ENCODE results near the gene STXBP4. TPM values are rescaled to one million over a fixed set of nuclear protein-coding genes. Genes with fewer than 3 reads are reported as not detected.

The STXBP4 gene
- total RNA-seq, 4 donors from 2014 or later = 15.4 to 22.6 (median 19.8) TPM

DNA sequence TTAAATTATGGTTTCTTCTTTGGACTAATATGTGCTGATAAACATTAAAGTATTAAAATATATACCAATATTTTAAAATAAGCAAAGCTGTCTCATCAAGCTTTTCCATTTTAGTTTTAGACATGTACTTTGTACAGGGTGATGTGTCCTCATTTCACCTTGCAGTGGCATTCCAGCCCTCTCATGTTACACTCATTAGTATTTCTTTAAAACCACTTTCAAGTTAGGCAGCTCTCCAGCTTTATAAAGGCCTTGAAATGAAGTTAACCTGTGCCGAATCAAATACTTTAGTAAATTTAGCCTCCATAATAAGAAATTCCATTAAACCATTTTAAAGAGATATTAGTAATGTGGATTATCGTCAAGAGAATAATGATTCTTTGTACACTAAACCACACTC, 188.6 kb downstream of the STXBP4 start:
- no peaks in the 10 kb centered on the region for H3K27me3 ChIP-seq
- no peak for DNase-seq (ENCODE audit: extremely low spot score)
- no peak for TF ChIP-seq POLR2AphosphoS5 (IDR thresholded peaks at IDR 0.05)
- no peak for TF ChIP-seq POLR2A (IDR thresholded peaks at IDR 0.05; ENCODE audit: low read depth)
- TF ChIP-seq, protein P1, sequence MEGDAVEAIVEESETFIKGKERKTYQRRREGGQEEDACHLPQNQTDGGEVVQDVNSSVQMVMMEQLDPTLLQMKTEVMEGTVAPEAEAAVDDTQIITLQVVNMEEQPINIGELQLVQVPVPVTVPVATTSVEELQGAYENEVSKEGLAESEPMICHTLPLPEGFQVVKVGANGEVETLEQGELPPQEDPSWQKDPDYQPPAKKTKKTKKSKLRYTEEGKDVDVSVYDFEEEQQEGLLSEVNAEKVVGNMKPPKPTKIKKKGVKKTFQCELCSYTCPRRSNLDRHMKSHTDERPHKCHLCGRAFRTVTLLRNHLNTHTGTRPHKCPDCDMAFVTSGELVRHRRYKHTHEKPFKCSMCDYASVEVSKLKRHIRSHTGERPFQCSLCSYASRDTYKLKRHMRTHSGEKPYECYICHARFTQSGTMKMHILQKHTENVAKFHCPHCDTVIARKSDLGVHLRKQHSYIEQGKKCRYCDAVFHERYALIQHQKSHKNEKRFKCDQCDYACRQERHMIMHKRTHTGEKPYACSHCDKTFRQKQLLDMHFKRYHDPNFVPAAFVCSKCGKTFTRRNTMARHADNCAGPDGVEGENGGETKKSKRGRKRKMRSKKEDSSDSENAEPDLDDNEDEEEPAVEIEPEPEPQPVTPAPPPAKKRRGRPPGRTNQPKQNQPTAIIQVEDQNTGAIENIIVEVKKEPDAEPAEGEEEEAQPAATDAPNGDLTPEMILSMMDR (IDR thresholded peaks at IDR 0.05) = no peak
- TF ChIP-seq EP300 (IDR thresholded peaks at IDR 0.05) = no peak
- no peaks in the 10 kb centered on the region for H3K9me3 ChIP-seq
- H3K36me3 ChIP-seq = peaks cover 0 to 8% (median 3%) of the 10 kb centered on the region in 4 donors
- peak overlapping the region in 1 of 4 donors; percentile 56 for H3K27ac ChIP-seq (replicated peaks in 1 of 4)
- H3K4me1 ChIP-seq = peaks cover 9 to 37% (median 15%) of the 10 kb centered on the region in 4 donors
- WGBS = 37% methylated on average over 2 of the region's 2 CpGs
- no peak overlapping the region for H3K4me3 ChIP-seq
- intact Hi-C loops (cut with DNase I) = no loop called here

DNA sequence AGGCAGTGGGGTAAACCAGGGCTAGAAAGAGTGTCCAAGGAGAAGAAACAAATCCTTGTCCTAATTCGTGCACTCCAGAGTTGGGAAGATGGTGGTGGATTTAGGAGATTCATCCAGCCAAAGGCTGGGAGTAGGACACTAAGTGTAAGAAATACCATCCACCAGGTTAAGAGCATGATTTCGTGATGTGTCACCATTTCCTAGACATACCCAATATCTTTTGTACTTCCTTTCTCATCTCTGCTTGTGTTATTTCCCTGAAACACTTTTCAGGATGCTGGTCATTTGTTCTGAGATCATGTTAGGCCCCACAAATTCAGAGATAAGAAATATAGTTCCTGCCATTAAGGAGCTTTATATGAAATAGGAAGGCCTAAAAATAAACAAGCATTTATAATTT, 189.9 kb downstream of the STXBP4 start:
- Histone ChIP-seq H3K27me3 (no peaks in the 10 kb centered on the region), H3K27ac (replicated peaks in 1 of 4) (peak overlapping the region in 1 of 4 donors; percentile 56), H3K4me1 (peaks cover 9 to 37% (median 15%) of the 10 kb centered on the region in 4 donors), H3K4me3 (no peak overlapping the region), H3K36me3 (peaks cover 0 to 8% (median 3%) of the 10 kb centered on the region in 4 donors), H3K9me3 (no peaks in the 10 kb centered on the region)
- TF ChIP-seq EP300 (IDR thresholded peaks at IDR 0.05) = no peak
- no peak for TF ChIP-seq POLR2A (IDR thresholded peaks at IDR 0.05; ENCODE audit: low read depth)
- no peak for TF ChIP-seq POLR2AphosphoS5 (IDR thresholded peaks at IDR 0.05)
- TF ChIP-seq, protein P1 (IDR thresholded peaks at IDR 0.05) = no peak
- DNase-seq (ENCODE audit: extremely low spot score) = no peak
- 92% methylated on average over 2 of the region's 2 CpGs for WGBS
- intact Hi-C loops (cut with DNase I) = no loop called here

DNA sequence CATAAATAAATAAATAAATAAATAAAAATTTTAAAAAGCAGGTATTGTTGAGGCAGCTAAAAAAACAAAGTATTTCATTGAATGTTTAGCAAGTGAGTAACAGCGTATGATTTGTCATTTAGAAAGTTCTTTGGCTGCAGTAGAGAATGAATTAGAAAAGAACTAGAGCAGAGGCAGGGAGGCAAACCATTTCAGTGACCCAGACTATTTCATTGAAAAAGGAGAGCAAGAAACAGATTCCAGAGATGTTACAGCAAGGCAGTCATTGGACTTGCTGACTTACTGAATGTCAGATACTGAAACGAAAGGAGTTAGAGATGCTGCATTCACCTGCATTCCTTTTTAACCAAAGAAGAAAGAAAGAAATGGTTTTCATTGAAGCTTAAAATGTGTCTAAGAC, 190.7 kb downstream of the STXBP4 start:
- TF ChIP-seq POLR2AphosphoS5 (IDR thresholded peaks at IDR 0.05) (no peak), POLR2A (IDR thresholded peaks at IDR 0.05; ENCODE audit: low read depth) (no peak), EP300 (IDR thresholded peaks at IDR 0.05) (no peak)
- TF ChIP-seq, protein P1 (IDR thresholded peaks at IDR 0.05) = no peak
- Histone ChIP-seq H3K27me3 (no peaks in the 10 kb centered on the region), H3K4me1 (peaks cover 9 to 37% (median 15%) of the 10 kb centered on the region in 4 donors), H3K4me3 (no peak overlapping the region), H3K27ac (replicated peaks in 1 of 4) (no peak overlapping the region), H3K9me3 (no peaks in the 10 kb centered on the region), H3K36me3 (peaks cover 0 to 8% (median 3%) of the 10 kb centered on the region in 4 donors)
- intact Hi-C loops (cut with DNase I) = no loop called here
- no peak for DNase-seq (ENCODE audit: extremely low spot score)
- WGBS = 45% methylated on average over 2 of the region's 2 CpGs

DNA sequence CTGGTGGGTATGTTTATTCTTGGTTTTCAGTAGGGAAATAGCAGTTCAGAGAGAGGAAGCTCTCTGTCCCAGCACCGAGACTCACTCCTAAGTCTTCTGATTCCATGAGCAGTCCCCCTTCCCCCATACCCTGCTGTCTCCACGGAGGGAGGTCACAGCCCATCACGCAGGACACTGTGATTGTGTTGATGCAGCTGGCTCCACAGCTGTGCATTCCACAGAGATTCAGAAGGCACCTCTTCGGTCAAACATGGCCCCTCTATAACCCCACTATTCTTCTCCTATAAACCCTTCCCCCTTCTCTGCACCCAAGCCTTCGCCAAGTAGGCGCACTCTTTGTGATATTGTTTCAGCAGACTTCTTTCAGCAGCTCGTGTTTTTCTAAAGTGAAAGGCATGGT, 191.9 kb downstream of the STXBP4 start:
- intact Hi-C loops (cut with DNase I) = loop anchor here (10.0 kb wide), 1 partner anchor 54 kb away; no protein-coding TSS in a partner anchor
- Histone ChIP-seq H3K27me3 (no peaks in the 10 kb centered on the region), H3K9me3 (no peaks in the 10 kb centered on the region), H3K27ac (replicated peaks in 1 of 4) (no peak overlapping the region), H3K4me3 (no peak overlapping the region), H3K4me1 (peaks cover 9 to 37% (median 15%) of the 10 kb centered on the region in 4 donors), H3K36me3 (peaks cover 0 to 8% (median 3%) of the 10 kb centered on the region in 4 donors)
- 90% methylated on average over 7 of the region's 7 CpGs for WGBS
- DNase-seq (ENCODE audit: extremely low spot score) = no peak
- TF ChIP-seq POLR2A (IDR thresholded peaks at IDR 0.05; ENCODE audit: low read depth) = no peak
- no peak for TF ChIP-seq EP300 (IDR thresholded peaks at IDR 0.05)
- TF ChIP-seq, protein P1 (IDR thresholded peaks at IDR 0.05) = no peak
- no peak for TF ChIP-seq POLR2AphosphoS5 (IDR thresholded peaks at IDR 0.05)
